Liver (tissue), 9 donors: ENCODE results near the gene PCDHGB5. TPM values are rescaled to one million over a fixed set of nuclear protein-coding genes. Genes with fewer than 3 reads are reported as not detected.

Source experiments
- DNase-seq: peaks from one replicate; pipeline ENCODE4 v3.0.0-alpha.2; 2017; ENCODE audit warnings: low spot score
- H3K27ac ChIP-seq, 2 donors: one replicate each; pipeline ENCODE4 v1.7.0; 2013; ENCODE audit warnings: inconsistent platforms in 2 of 2, low read length in 2 of 2, control low read depth in 1 of 2, low read depth in 1 of 2, mild to moderate bottlenecking in 1 of 2
- H3K27me3 ChIP-seq, 4 donors: one replicate each; pipeline versions ENCODE4 v1.6.1 to v1.7.0; 2013; ENCODE audit warnings: low read length in 3 of 4, inconsistent platforms in 1 of 4, mild to moderate bottlenecking in 1 of 4, moderate library complexity in 1 of 4; ENCODE audit not compliant: control insufficient read depth in 4 of 4, insufficient read depth in 4 of 4
- H3K36me3 ChIP-seq, 4 donors: one replicate each; pipeline versions ENCODE4 v1.6.1 to v1.7.0; 2013; ENCODE audit warnings: low read length in 3 of 4, mild to moderate bottlenecking in 3 of 4, low read depth in 1 of 4, moderate library complexity in 1 of 4; ENCODE audit not compliant: control insufficient read depth in 4 of 4, insufficient read depth in 3 of 4
- H3K4me1 ChIP-seq, 4 donors: one replicate each; pipeline versions ENCODE4 v1.6.1 to v1.7.0; 2013; ENCODE audit warnings: low read length in 3 of 4, mild to moderate bottlenecking in 3 of 4, moderate library complexity in 1 of 4; ENCODE audit not compliant: control insufficient read depth in 4 of 4, insufficient read depth in 4 of 4
- H3K4me3 ChIP-seq, 3 donors: one replicate each; pipeline versions ENCODE4 v1.6.1 to v1.7.0; 2013; ENCODE audit warnings: low read length in 3 of 3, control low read depth in 1 of 3, low read depth in 1 of 3, mild to moderate bottlenecking in 1 of 3
- H3K9ac ChIP-seq, 2 donors: one replicate each; pipeline ENCODE4 v1.7.0; 2013; ENCODE audit warnings: low read length in 2 of 2, mild to moderate bottlenecking in 2 of 2, moderate library complexity in 2 of 2, control low read depth in 1 of 2, low read depth in 1 of 2
- H3K9me3 ChIP-seq, 4 donors: one replicate each; pipeline versions ENCODE4 v1.6.1 to v1.7.0; 2013; ENCODE audit warnings: low read length in 3 of 4; ENCODE audit not compliant: control insufficient read depth in 4 of 4
- ATF3 ChIP-seq: IDR thresholded peaks from 2 replicates; pipeline ENCODE4 v1.6.1; 2016; ENCODE audit warnings: antibody characterized with exemption
- CTCF ChIP-seq: fragments of 150-350 bp; IDR thresholded peaks from 2 replicates; pipeline ENCODE4 v1.5.1; 2017; ENCODE audit warnings: improper control_type of control experiment, low read depth, low read length; ENCODE audit not compliant: missing input control
- EGR1 ChIP-seq, 2 donors: IDR thresholded peaks; 2 replicates each; pipeline ENCODE4 v1.6.1; 2016 to 2018; ENCODE audit warnings: antibody characterized with exemption in 2 of 2, low read depth in 2 of 2
- FOXA1 ChIP-seq: IDR thresholded peaks from 2 replicates; pipeline ENCODE4 v1.6.1; 2016; ENCODE audit warnings: antibody characterized with exemption
- FOXA2 ChIP-seq: IDR thresholded peaks from 2 replicates; pipeline ENCODE4 v1.6.1; 2016; ENCODE audit warnings: antibody characterized with exemption
- HNF4G ChIP-seq: IDR thresholded peaks from 2 replicates; pipeline ENCODE4 v1.6.1; 2016; ENCODE audit warnings: antibody characterized with exemption
- JUND ChIP-seq, 2 donors: IDR thresholded peaks; 2 replicates each; pipeline ENCODE4 v1.6.1; 2016; ENCODE audit warnings: antibody characterized with exemption in 2 of 2
- MAX ChIP-seq: IDR thresholded peaks from 2 replicates; pipeline ENCODE4 v1.6.1; 2016; ENCODE audit warnings: antibody characterized with exemption
- NR2F2 ChIP-seq: IDR thresholded peaks from 2 replicates; pipeline ENCODE4 v1.6.1; 2016; ENCODE audit warnings: antibody characterized with exemption
- RAD21 ChIP-seq, 2 donors: IDR thresholded peaks; 2 replicates each; pipeline ENCODE4 v1.6.1; 2016; ENCODE audit warnings: antibody characterized with exemption in 2 of 2, mild to moderate bottlenecking in 2 of 2
- REST ChIP-seq: IDR thresholded peaks from 2 replicates; pipeline ENCODE4 v1.6.1; 2016; ENCODE audit warnings: antibody characterized with exemption, mild to moderate bottlenecking
- RXRA ChIP-seq, 2 donors: IDR thresholded peaks; 2 replicates each; pipeline ENCODE4 v1.6.1; 2017 to 2018; ENCODE audit warnings: antibody characterized with exemption in 2 of 2, mild to moderate bottlenecking in 1 of 2
- SP1 ChIP-seq: IDR thresholded peaks from 2 replicates; pipeline ENCODE4 v1.6.1; 2018; ENCODE audit warnings: antibody characterized with exemption, mild to moderate bottlenecking
- TAF1 ChIP-seq: conservative IDR thresholded peaks from 2 replicates; pipeline ENCODE4 v1.6.1; 2016; ENCODE audit warnings: antibody characterized with exemption, mild to moderate bottlenecking
- ZBTB33 ChIP-seq: IDR thresholded peaks from 2 replicates; pipeline ENCODE4 v1.6.1; 2016; ENCODE audit warnings: antibody characterized with exemption
- WGBS: extraction: QIAGEN DNeasy Blood & Tissue Kit; methylation state at CpG from one replicate; pipeline ENCODE4 v1.1.7; 2013; 5-methylcytosine and 5-hydroxymethylcytosine counted together
- polyA plus RNA-seq, 2 donors: library from polyadenylated mRNA; stranded (reverse) in 1 of 2; unstranded in 1 of 2; fragments of 200-250 nt in 1 of 2; fragments of >200 nt in 1 of 2; fragmentation: Nextera tagmentation in 1 of 2; extraction: Ambion mirVana in 1 of 2; gene quantifications; one replicate each; pipeline versions ENCODE4 v1.2.1 to v1.2.3, GENCODE V29; 2013 to 2015
- total RNA-seq, 2 donors: library from RNA; depleted of rRNA; stranded (reverse); fragments of >200 nt; gene quantifications; one replicate each; pipeline ENCODE4 v1.2.3, GENCODE V29; 2014
- donor health status: healthy.
- donor health status: healthy.
- donor health status: healthy.
- donor health status: healthy.
- donor health status: healthy.

PCDHGB5 gene
- total and polyA plus RNA-seq, 4 donors: 0.76 to 3.8 (median 2.3) TPM

GRCh38 chr5:141389153-141390042 is 8.3 kb upstream of the PCDHGB5 start:
- WGBS: 36% methylated on average over 77 of the region's 77 CpGs
- TF ChIP-seq FOXA1 (no peak), SP1 (no peak), REST (no peak), CTCF (no peak), RAD21 (IDR thresholded peaks at IDR 0.05) (no peak), RXRA (IDR thresholded peaks at IDR 0.05) (no peak), JUND (IDR thresholded peaks at IDR 0.05) (no peak), ATF3 (no peak), TAF1 (no peak), NR2F2 (no peak), ZBTB33 (no peak)
- H3K36me3 ChIP-seq: peaks cover 0 to 6% (median 0%) of the 10 kb centered on the region in 4 donors
- H3K27me3 ChIP-seq: peaks cover 0 to 4% (median 0%) of the 10 kb centered on the region in 4 donors
- H3K27ac ChIP-seq: no peak overlapping the region
- peaks cover 40 to 85% (median 41%) of the 10 kb centered on the region in 4 donors for H3K9me3 ChIP-seq
- peaks cover 0 to 4% (median 0%) of the 10 kb centered on the region in 4 donors for H3K4me1 ChIP-seq
- DNase-seq: no peak
- H3K4me3 ChIP-seq: peak overlapping the region in 2 of 3 donors; percentile 42 to 44
- H3K9ac ChIP-seq: no peak overlapping the region

- H3K9ac ChIP-seq: no peak within 1 kb of the TSS
- no peak for DNase-seq
- WGBS: 33% methylated on average over 38 of the region's 38 CpGs
- H3K36me3 ChIP-seq: peaks cover 0 to 6% (median 0%) of the 10 kb centered on the region in 4 donors
- H3K9me3 ChIP-seq: peaks cover 37 to 81% (median 39%) of the 10 kb centered on the region in 4 donors
- H3K4me1 ChIP-seq: peaks cover 0 to 4% (median 0%) of the 10 kb centered on the region in 4 donors
- TF ChIP-seq HNF4G (no peak), NR2F2 (no peak), FOXA1 (no peak), RXRA (IDR thresholded peaks at IDR 0.05) (no peak), CTCF (no peak), EGR1 (IDR thresholded peaks at IDR 0.05; ENCODE audit: low read depth in 2 of 2) (no peak), MAX (no peak), SP1 (no peak), TAF1 (no peak), FOXA2 (no peak), JUND (IDR thresholded peaks at IDR 0.05) (no peak)
- H3K4me3 ChIP-seq: peak within 1 kb of the TSS in 2 of 3 donors; percentile 51 to 69
- H3K27ac ChIP-seq: no peak within 1 kb of the TSS
- peaks cover 0 to 4% (median 0%) of the 10 kb centered on the region in 4 donors for H3K27me3 ChIP-seq
Measured at GRCh38 chr5:141392429-141393198, 5.1 kb upstream of the PCDHGB5 start, which contains the start of gene PCDHGA8. TSS of gene PCDHGA8 (plus strand) at chr5:141392633. CDS start at chr5:141392814, 181 bp downstream.
